A549 treated with dexamethasone at 1 μM for 4 hours (cell line): ENCODE results near the gene SPINT2. TPM values are rescaled to one million over a fixed set of nuclear protein-coding genes. Genes with fewer than 3 reads are reported as not detected.

Source experiments
- total RNA-seq: library from RNA; stranded (reverse); fragments of 200-300 nt; extraction: Qiagen RNA extraction; gene quantifications from 5 replicates; pipeline ENCODE4 v1.2.3, GENCODE V29; 2022

SPINT2 gene
- total RNA-seq, result 246 to 303 TPM (median 282 TPM) in 5 replicates

GRCh38 chr19:38264486-38265212 lies at the start of gene SPINT2:
SPINT2 (plus strand) TSS chr19:38264573; CDS start chr19:38264893, 320 bp downstream.

GRCh38 chr19:38224014-38224862 lies 40.1 kb upstream of the SPINT2 start, which contains the start of gene DPF1:
DPF1 (minus strand) TSS chr19:38224222; CDS start chr19:38224142, 80 bp downstream.

GRCh38 chr19:38303517-38304351 lies 39.4 kb downstream of the SPINT2 start, which contains the start of gene C19orf33:
C19orf33 (plus strand) TSS chr19:38304251; CDS start chr19:38304262, 11 bp downstream.

GRCh38 chr19:38315657-38316476 lies 51.5 kb downstream of the SPINT2 start, which contains the start of gene YIF1B:
YIF1B (minus strand) TSS chr19:38315947; CDS start chr19:38315917, 30 bp downstream.

GRCh38 chr19:38319421-38320258 lies 55.3 kb downstream of the SPINT2 start, which contains the start of gene KCNK6:
KCNK6 (plus strand) TSS chr19:38319845; CDS start chr19:38319951, 106 bp downstream.

Other genes starting within 250 kb of the SPINT2 start
- gene DPF1, start 40.4 kb upstream of the SPINT2 start, total RNA-seq, result 3.7 to 5.1 TPM (median 4.8 TPM) in 5 replicates
- 62.8 to 91.7 TPM (median 82.0 TPM) in 5 replicates for gene PPP1R14A, start 8.2 kb upstream of the SPINT2 start, total RNA-seq
- gene C19orf33, start 39.7 kb downstream of the SPINT2 start, total RNA-seq, result 563 to 655 TPM (median 615 TPM) in 5 replicates
- 96.8 to 131 TPM (median 122 TPM) in 5 replicates for gene YIF1B, start 51.4 kb downstream of the SPINT2 start, total RNA-seq
- 3.6 to 5.0 TPM (median 4.6 TPM) in 5 replicates for gene KCNK6, start 55.3 kb downstream of the SPINT2 start, total RNA-seq
- 0.60 to 1.6 TPM (median 1.1 TPM) in 5 replicates for gene CATSPERG, start 71.3 kb downstream of the SPINT2 start, total RNA-seq
- 441 to 488 TPM (median 469 TPM) in 5 replicates for gene PSMD8, start 110.0 kb downstream of the SPINT2 start, total RNA-seq
- 0.06 to 0.72 TPM (median 0.35 TPM) in 5 replicates for gene GGN, start 123.5 kb downstream of the SPINT2 start, total RNA-seq
- gene SPRED3, start 124.1 kb downstream of the SPINT2 start, total RNA-seq, result 1.4 to 3.2 TPM (median 2.0 TPM) in 5 replicates
- 15.6 to 24.4 TPM (median 21.2 TPM) in 5 replicates for gene FAM98C, start 138.5 kb downstream of the SPINT2 start, total RNA-seq
- 0.11 to 0.26 TPM (median 0.19 TPM) in 5 replicates for gene RASGRP4, start 161.6 kb downstream of the SPINT2 start, total RNA-seq
- 5.2 to 7.6 TPM (median 6.3 TPM) in 5 replicates for gene RYR1, start 169.1 kb downstream of the SPINT2 start, total RNA-seq